Activated naive CD4-positive, alpha-beta T cell treated with anti-CD3 and anti-CD28 coated beads, Interleukin-2, amount 50 U/mL, for 24 hours (primary cell): ENCODE data around the gene ROR1.

Experiments used
- H3K27ac Mint-ChIP-seq: one replicate; pipeline ENCODE4 v1.8.0; 2021; ENCODE audit warnings: mild to moderate bottlenecking, mixed read lengths
- H3K27me3 Mint-ChIP-seq: one replicate; pipeline ENCODE4 v1.8.0; 2021; ENCODE audit warnings: mixed read lengths
- H3K36me3 Mint-ChIP-seq: one replicate; pipeline ENCODE4 v1.8.0; 2021; ENCODE audit warnings: mixed read lengths
- H3K4me1 Mint-ChIP-seq: one replicate; pipeline ENCODE4 v1.8.0; 2021; ENCODE audit warnings: mixed read lengths
- H3K4me3 Mint-ChIP-seq: one replicate; pipeline ENCODE4 v1.8.0; 2021; ENCODE audit warnings: mild to moderate bottlenecking, mixed read lengths
- H3K9me3 Mint-ChIP-seq: one replicate; pipeline ENCODE4 v1.8.0; 2021; ENCODE audit warnings: mixed read lengths

The ROR1 gene

GRCh38 chr1:63946866-63947491 lies 173.2 kb downstream of the ROR1 start:
- Mint-ChIP-seq H3K4me1 (no peaks in the 10 kb centered on the region), H3K9me3 (no peaks in the 10 kb centered on the region), H3K36me3 (no peaks in the 10 kb centered on the region), H3K27ac (no peak overlapping the region), H3K27me3 (peaks cover 6% of the 10 kb centered on the region), H3K4me3 (no peak overlapping the region)

- Mint-ChIP-seq H3K9me3 (no peaks in the 10 kb centered on the region), H3K4me1 (no peaks in the 10 kb centered on the region), H3K4me3 (no peak overlapping the region), H3K36me3 (no peaks in the 10 kb centered on the region), H3K27me3 (peaks cover 6% of the 10 kb centered on the region), H3K27ac (no peak overlapping the region)
Measured at GRCh38 chr1:63947904-63948303, 174.1 kb downstream of the ROR1 start.

GRCh38 chr1:63950023-63950422 lies 176.2 kb downstream of the ROR1 start:
- Mint-ChIP-seq H3K36me3 (no peaks in the 10 kb centered on the region), H3K9me3 (peaks cover 5% of the 10 kb centered on the region), H3K4me1 (no peaks in the 10 kb centered on the region), H3K27ac (no peak overlapping the region), H3K27me3 (peaks cover 5% of the 10 kb centered on the region), H3K4me3 (no peak overlapping the region)

GRCh38 chr1:63951059-63951946 lies 177.5 kb downstream of the ROR1 start:
- Mint-ChIP-seq H3K27ac (no peak overlapping the region), H3K9me3 (peaks cover 5% of the 10 kb centered on the region), H3K27me3 (peaks cover 3% of the 10 kb centered on the region), H3K4me1 (no peaks in the 10 kb centered on the region), H3K36me3 (no peaks in the 10 kb centered on the region), H3K4me3 (no peak overlapping the region)

- Mint-ChIP-seq H3K9me3 (peaks cover 5% of the 10 kb centered on the region), H3K27me3 (peaks cover 3% of the 10 kb centered on the region), H3K27ac (no peak overlapping the region), H3K36me3 (no peaks in the 10 kb centered on the region), H3K4me3 (no peak overlapping the region), H3K4me1 (no peaks in the 10 kb centered on the region)
Measured at GRCh38 chr1:63954187-63954586, 180.4 kb downstream of the ROR1 start.

GRCh38 chr1:63955370-63956145 lies 181.7 kb downstream of the ROR1 start:
- H3K27me3 Mint-ChIP-seq: peaks cover 10% of the 10 kb centered on the region
- H3K36me3 Mint-ChIP-seq: no peaks in the 10 kb centered on the region
- no peak overlapping the region for H3K4me3 Mint-ChIP-seq

GRCh38 chr1:63958556-63958955 lies 184.7 kb downstream of the ROR1 start:
- no peaks in the 10 kb centered on the region for H3K4me1 Mint-ChIP-seq
- H3K27ac Mint-ChIP-seq: no peak overlapping the region
- peaks cover 3% of the 10 kb centered on the region for H3K9me3 Mint-ChIP-seq
- H3K36me3 Mint-ChIP-seq: no peaks in the 10 kb centered on the region
- H3K4me3 Mint-ChIP-seq: no peak overlapping the region
- peaks cover 10% of the 10 kb centered on the region for H3K27me3 Mint-ChIP-seq

More at GRCh38 chr1:63955370-63956145, 181.7 kb downstream of the ROR1 start:
- Mint-ChIP-seq H3K9me3 (peaks cover 5% of the 10 kb centered on the region), H3K4me1 (no peaks in the 10 kb centered on the region), H3K27ac (no peak overlapping the region)

GRCh38 chr1:63960326-63960725 lies 186.5 kb downstream of the ROR1 start:
- no peaks in the 10 kb centered on the region for H3K36me3 Mint-ChIP-seq

GRCh38 chr1:63966016-63966415 lies 192.2 kb downstream of the ROR1 start:
- peaks cover 2% of the 10 kb centered on the region for H3K27me3 Mint-ChIP-seq
- no peaks in the 10 kb centered on the region for H3K9me3 Mint-ChIP-seq
- peaks cover 3% of the 10 kb centered on the region for H3K4me1 Mint-ChIP-seq
- H3K27ac Mint-ChIP-seq: no peak overlapping the region
- no peaks in the 10 kb centered on the region for H3K36me3 Mint-ChIP-seq
- H3K4me3 Mint-ChIP-seq: no peak overlapping the region

More at GRCh38 chr1:63960326-63960725, 186.5 kb downstream of the ROR1 start:
- Mint-ChIP-seq H3K27ac (no peak overlapping the region), H3K4me3 (no peak overlapping the region), H3K4me1 (no peaks in the 10 kb centered on the region), H3K27me3 (peaks cover 6% of the 10 kb centered on the region), H3K9me3 (no peaks in the 10 kb centered on the region)

- no peak overlapping the region for H3K4me3 Mint-ChIP-seq
- H3K27ac Mint-ChIP-seq: no peak overlapping the region
- peaks cover 2% of the 10 kb centered on the region for H3K27me3 Mint-ChIP-seq
- peaks cover 3% of the 10 kb centered on the region for H3K4me1 Mint-ChIP-seq
- H3K9me3 Mint-ChIP-seq: no peaks in the 10 kb centered on the region
- H3K36me3 Mint-ChIP-seq: no peaks in the 10 kb centered on the region
Measured at GRCh38 chr1:63967901-63968300, 194.1 kb downstream of the ROR1 start.

- no peaks in the 10 kb centered on the region for H3K9me3 Mint-ChIP-seq
- no peaks in the 10 kb centered on the region for H3K36me3 Mint-ChIP-seq
- H3K4me1 Mint-ChIP-seq: peaks cover 3% of the 10 kb centered on the region
- H3K4me3 Mint-ChIP-seq: no peak overlapping the region
- no peak overlapping the region for H3K27ac Mint-ChIP-seq
- peaks cover 2% of the 10 kb centered on the region for H3K27me3 Mint-ChIP-seq
Measured at GRCh38 chr1:63968663-63969440, 195.0 kb downstream of the ROR1 start.

- H3K27ac Mint-ChIP-seq: no peak overlapping the region
- H3K36me3 Mint-ChIP-seq: no peaks in the 10 kb centered on the region
- H3K9me3 Mint-ChIP-seq: no peaks in the 10 kb centered on the region
- H3K4me3 Mint-ChIP-seq: no peak overlapping the region
- H3K27me3 Mint-ChIP-seq: peaks cover 2% of the 10 kb centered on the region
- H3K4me1 Mint-ChIP-seq: peaks cover 3% of the 10 kb centered on the region
Measured at GRCh38 chr1:63969441-63969901, 195.7 kb downstream of the ROR1 start.

- H3K4me1 Mint-ChIP-seq: peaks cover 2% of the 10 kb centered on the region
- no peaks in the 10 kb centered on the region for H3K36me3 Mint-ChIP-seq
- H3K4me3 Mint-ChIP-seq: no peak overlapping the region
- H3K27ac Mint-ChIP-seq: no peak overlapping the region
- peaks cover 4% of the 10 kb centered on the region for H3K27me3 Mint-ChIP-seq
- no peaks in the 10 kb centered on the region for H3K9me3 Mint-ChIP-seq
Measured at GRCh38 chr1:63971557-63971956, 197.7 kb downstream of the ROR1 start.

GRCh38 chr1:63973005-63973419 lies 199.2 kb downstream of the ROR1 start:
- Mint-ChIP-seq H3K27ac (no peak overlapping the region), H3K27me3 (peaks cover 9% of the 10 kb centered on the region), H3K36me3 (no peaks in the 10 kb centered on the region), H3K4me1 (no peaks in the 10 kb centered on the region), H3K9me3 (no peaks in the 10 kb centered on the region), H3K4me3 (no peak overlapping the region)

GRCh38 chr1:63974966-63975365 lies 201.1 kb downstream of the ROR1 start:
- no peaks in the 10 kb centered on the region for H3K36me3 Mint-ChIP-seq
- peaks cover 6% of the 10 kb centered on the region for H3K27me3 Mint-ChIP-seq
- no peak overlapping the region for H3K4me3 Mint-ChIP-seq
- H3K9me3 Mint-ChIP-seq: no peaks in the 10 kb centered on the region
- H3K27ac Mint-ChIP-seq: no peak overlapping the region
- H3K4me1 Mint-ChIP-seq: no peaks in the 10 kb centered on the region
